GM12878 (cell line): ENCODE data around the gene TXNRD1. TPM values are rescaled to one million over a fixed set of nuclear protein-coding genes. Genes with fewer than 3 reads are reported as not detected.

ENCODE experiments used
- ATAC-seq: fragments of 200-7000 bp; cut with Tn5 transposase; 3 replicates; pipeline ENCODE4 v1.9.1; 2020; ENCODE audit warnings: mild to moderate bottlenecking, moderate library complexity
- BruUV-seq: library from RNA; stranded (reverse); fragments of 400-500 nt; replicated peaks from 2 replicates; lab custom pipeline; 2021; lab: Mats Ljungman, UMichigan
- CTCF ChIA-PET: fragments of 300-600 bp; sonication (Branson Sonifier 250); formaldehyde crosslinking; extraction: SDS; loops from one replicate; lab custom pipeline; 2021; ENCODE audit warnings: inconsistent platforms; lab: Yijun Ruan, JAX
- POLR2A ChIA-PET: fragments of 350-600 bp; formaldehyde crosslinking; extraction: SDS; loops from one replicate; lab custom pipeline; 2021; ENCODE audit warnings: inconsistent platforms; lab: Charles Lee
- RAD21 ChIA-PET: fragments of 300-600 bp; sonication (Branson Sonifier 250); formaldehyde crosslinking; loops from one replicate; lab custom pipeline; 2023; ENCODE audit warnings: antibody characterized with exemption; ENCODE audit not compliant: unreplicated experiment; lab: Charles Lee
- SMC1A ChIA-PET: fragments of 300-600 bp; sonication (Branson Sonifier 250); formaldehyde crosslinking; loops from one replicate; lab custom pipeline; 2023; ENCODE audit not compliant: unreplicated experiment, uncharacterized antibody; lab: Charles Lee
- DNase-seq: peaks from one replicate; pipeline ENCODE4 v3.0.0-alpha.2; 2011; ENCODE audit warnings: low read depth, low spot score
- FAIRE-seq: peaks from 3 replicates; lab custom pipeline; 2011; peaks lifted over from hg19 to GRCh38; lab: Jason Lieb, UNC
- H2AFZ ChIP-seq: 2 replicates; pipeline ENCODE4 v1.6.0; 2011; ENCODE audit warnings: low read depth, low read length, control low read depth; ENCODE audit not compliant: control insufficient read depth
- H3K27ac ChIP-seq: 2 replicates; pipeline ENCODE4 v1.5.1; 2011; ENCODE audit warnings: control low read depth; ENCODE audit not compliant: control insufficient read depth, insufficient read depth
- H3K27me3 ChIP-seq, 2 experiments: replicated peaks in 1 of 2; 2 replicates each; pipeline versions ENCODE4 v1.6.0 to v1.6.1; 2011; ENCODE audit warnings: low read length in 1 of 2; ENCODE audit not compliant: control insufficient read depth in 2 of 2, insufficient read depth in 2 of 2
- H3K36me3 ChIP-seq, 2 experiments: 2 replicates each; pipeline ENCODE4 v1.5.1; 2011; ENCODE audit warnings: low read length in 1 of 2; ENCODE audit not compliant: control insufficient read depth in 2 of 2, insufficient read depth in 2 of 2
- H3K4me1 ChIP-seq: 2 replicates; pipeline ENCODE4 v1.6.1; 2011; ENCODE audit warnings: mild to moderate bottlenecking, low read length, moderate library complexity, mixed read lengths; ENCODE audit not compliant: control insufficient read depth, insufficient read depth
- H3K4me2 ChIP-seq: 2 replicates; pipeline ENCODE4 v1.6.0; 2011; ENCODE audit warnings: control low read depth; ENCODE audit not compliant: control insufficient read depth, insufficient read depth
- H3K4me3 ChIP-seq: fragments of 200-600 bp; sonication (generic); 2 replicates; pipeline ENCODE4 v1.5.1; 2016
- H3K79me2 ChIP-seq: 2 replicates; pipeline ENCODE4 v1.6.0; 2011; ENCODE audit warnings: low read length; ENCODE audit not compliant: control insufficient read depth, insufficient read depth
- H3K9ac ChIP-seq: 2 replicates; pipeline ENCODE4 v1.8.0; 2011; ENCODE audit warnings: low read length, control low read depth, mixed read lengths; ENCODE audit not compliant: control insufficient read depth, insufficient read depth
- H3K9me3 ChIP-seq: replicated peaks from 3 replicates; pipeline ENCODE4 v1.5.1; 2011; ENCODE audit warnings: mild to moderate bottlenecking, low read length; ENCODE audit not compliant: control insufficient read depth, insufficient read depth
- H4K20me1 ChIP-seq: 2 replicates; pipeline ENCODE4 v1.6.0; 2011; ENCODE audit not compliant: control insufficient read depth, insufficient read depth
- KAT2A ChIP-seq: conservative IDR thresholded peaks from 2 replicates; pipeline ENCODE4 v1.6.1; 2011; ENCODE audit warnings: low read depth, low read length; ENCODE audit not compliant: control insufficient read depth
- NFYB ChIP-seq: IDR thresholded peaks from 2 replicates; pipeline ENCODE4 v1.6.1; 2011; ENCODE audit warnings: low read depth, mild to moderate bottlenecking, low read length, improper control_type of control experiment, moderate library complexity; ENCODE audit not compliant: insufficient read depth
- USF1 ChIP-seq: IDR thresholded peaks from 2 replicates; pipeline ENCODE4 v1.6.1; 2011; ENCODE audit warnings: borderline replicate concordance, low read depth, mild to moderate bottlenecking, moderate library complexity, mixed read lengths, low read length; ENCODE audit not compliant: insufficient read depth; ENCODE audit errors: extremely low read length
- ZNF592 ChIP-seq: fragments of 450-650 bp; IDR thresholded peaks from 2 replicates; pipeline ENCODE4 v1.6.1; 2017; ENCODE audit warnings: mild to moderate bottlenecking, moderate library complexity
- WGBS: methylation state at CpG from one replicate; pipeline ENCODE4 v1.1.6; 2016; ENCODE audit warnings: low lambda C conversion rate; ENCODE audit not compliant: insufficient replicate concordance, insufficient coverage; ENCODE audit errors: missing lambda C conversion rate; 5-methylcytosine and 5-hydroxymethylcytosine counted together
- in situ Hi-C: fragments of 300-500 bp; cut with MboI; formaldehyde crosslinking; loops from 9 replicates; pipeline ENCODE4 v1.14.3; 2018; ENCODE audit warnings: mixed read lengths
- intact Hi-C: fragments of 100-400 bp; cut with micrococcal nuclease; formaldehyde crosslinking; loops from one replicate; pipeline ENCODE4 v1.14.2; 2022; ENCODE audit not compliant: unreplicated experiment
- polyA plus RNA-seq, 11 experiments: library from polyadenylated mRNA; depleted of rRNA in 4 of 11; unstranded in 6 of 11; stranded (reverse) in 5 of 11; fragments of >200 nt; fragmentation: Nextera tagmentation in 4 of 11; fragmentation: Illumina TruSeq in 1 of 11; extraction: Ambion mirVana in 4 of 11; extraction: Trizol in 1 of 11; gene quantifications; 1 replicate in 1 of 11; 2 replicates in 10 of 11; pipeline versions ENCODE4 v1.2.1 to v1.2.3, GENCODE V29; 2011 to 2016; ENCODE audit warnings: inconsistent platforms in 2 of 11, missing spikeins in 2 of 11, low read depth in 1 of 11
- total RNA-seq, 4 experiments: library from RNA; depleted of rRNA in 3 of 4; stranded (reverse); fragments of >200 nt in 3 of 4; fragmentation: Illumina TruSeq in 1 of 4; extraction: Trizol in 1 of 4; gene quantifications; 2 replicates each; pipeline versions ENCODE4 v1.2.1 to v1.2.3, GENCODE V29; 2013 to 2021

TXNRD1 gene
- total and polyA plus RNA-seq, 10 of the 15 experiments (the other 5 are each of a cell fraction or from before 2014, with no cell fraction given), result 52.6 to 84.6 (median 67.8) TPM

GRCh38 chr12:104386461-104386860 is 170.9 kb downstream of the TXNRD1 start:
- no peaks in the 10 kb centered on the region for H3K27me3 ChIP-seq
- BruUV-seq, result no TSS peak
- no peak overlapping the region for H3K27ac ChIP-seq
- TF ChIP-seq USF1 (no peak), KAT2A (no peak), NFYB (peak; percentile 44; the same call in 1 of the 2 replicates), ZNF592 (no peak)
- TF ChIP-seq, all 136 proteins: peak for 1
- H3K36me3 ChIP-seq, result no peaks in the 10 kb centered on the region
- no peaks in the 10 kb centered on the region for H3K9me3 ChIP-seq
- in situ Hi-C loops, result no loop called here
- ChIA-PET SMC1A (interaction anchor here (0.7 to 3.4 kb wide), 3 partner anchors 24 to 667 kb away, joined by 3 to 12 read pairs (median 4); no protein-coding TSS in a partner anchor), RAD21 (interaction anchor here (1.3 kb wide), 1 partner anchor 645 kb away, joined by 4 read pairs; no protein-coding TSS in a partner anchor), POLR2A (no interaction called here), CTCF (interaction anchor here (0.6 kb wide), 1 partner anchor 181 kb away, joined by 3 read pairs; no protein-coding TSS in a partner anchor)
- H3K4me2 ChIP-seq, result no peak overlapping the region
- WGBS, result 42% methylated on average over 3 of the region's 3 CpGs
- no peaks in the 10 kb centered on the region for H3K4me1 ChIP-seq
- no peak overlapping the region for H3K4me3 ChIP-seq
- no peaks in the 10 kb centered on the region for H4K20me1 ChIP-seq
- no peak overlapping the region for H3K9ac ChIP-seq
- ATAC-seq, result no peak
- H3K79me2 ChIP-seq, result no peaks in the 10 kb centered on the region
- no peak for FAIRE-seq
- no peak overlapping the region for H2AFZ ChIP-seq
- intact Hi-C loops, result no loop called here
- DNase-seq, result no peak
